ENCODE measurements around the gene ALOXE3. TPM values are rescaled to one million over a fixed set of nuclear protein-coding genes. Genes with fewer than 3 reads are reported as not detected.
A peak's percentile ranks its signal among the peaks of the same experiment; 100 is the strongest.

The ALOXE3 gene
- total and polyA plus RNA-seq, 12 donors: 0.09 TPM; not detected in 11

DNA sequence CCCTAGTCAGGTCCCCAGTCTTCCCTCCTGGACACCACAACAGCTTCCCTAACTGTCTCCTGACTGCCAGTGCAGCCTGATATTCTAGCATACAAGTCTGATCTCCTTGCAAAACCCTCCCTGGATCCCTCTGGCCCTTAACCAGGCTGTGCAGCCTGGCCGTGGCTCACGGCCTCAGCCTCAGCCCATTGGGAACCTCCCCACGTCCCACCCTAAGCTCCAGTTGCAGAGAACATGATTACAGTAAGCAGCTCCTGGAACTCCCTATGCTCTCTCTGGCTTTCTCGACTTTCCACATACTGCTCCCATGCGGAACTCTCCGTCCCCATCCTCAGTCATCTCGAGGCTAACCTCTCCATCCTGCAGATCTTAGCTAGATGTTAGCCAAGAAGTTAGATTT lies 43.8 kb downstream of the ALOXE3 start:
- Histone ChIP-seq H3K27me3 (peaks cover 6 to 92% (median 88%) of the 10 kb centered on the region in 7 donors), H3K4me3 (no peak overlapping the region)
- intact Hi-C loops (cut with DNase I): loop anchor here in 1 of 10 donors (5.0 kb wide), 1 partner anchor 223 kb away; the partner anchor contains the start of gene SLC25A35

DNA sequence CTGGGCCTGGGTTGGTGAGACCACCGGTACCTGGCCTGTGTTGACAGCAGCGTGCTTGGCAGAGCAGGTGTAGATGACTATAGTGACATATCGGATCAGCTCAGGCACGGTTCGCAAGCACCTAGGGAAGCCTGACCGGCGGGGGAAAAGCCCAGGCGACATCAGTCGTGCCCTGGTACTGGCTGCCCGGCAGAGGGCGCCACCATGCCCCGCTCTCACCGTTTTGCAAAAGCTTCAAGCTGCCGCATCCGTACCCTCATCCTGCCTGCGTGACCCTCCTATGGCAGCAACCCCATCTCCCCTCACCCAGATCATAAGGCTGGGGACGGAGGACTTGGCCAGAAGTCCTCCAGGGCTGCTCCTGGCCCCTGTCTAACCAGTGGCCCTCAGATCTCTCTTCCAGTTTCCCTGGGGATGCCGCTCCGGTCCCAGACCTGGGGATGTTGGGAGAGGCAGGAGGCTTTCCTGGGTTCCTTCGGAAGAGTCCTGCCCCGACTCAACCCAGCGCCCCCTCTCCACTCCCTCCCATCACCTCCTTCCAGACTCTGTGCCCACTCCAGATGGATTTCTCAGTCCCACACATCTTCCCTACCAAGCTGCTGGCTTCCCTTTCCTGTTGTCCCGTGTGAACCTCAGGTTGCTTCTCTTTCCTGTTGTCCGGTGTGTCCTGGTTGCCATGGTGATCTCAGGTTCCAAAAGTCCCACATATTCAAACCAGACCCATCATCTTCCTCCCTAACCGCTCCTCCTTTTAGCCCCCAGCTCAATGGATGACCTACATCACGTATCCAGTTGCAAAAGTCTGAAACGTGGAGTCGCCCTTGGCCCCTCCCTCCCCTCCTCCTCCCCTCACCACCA lies 44.5 kb downstream of the ALOXE3 start:
- Histone ChIP-seq H3K4me3 (peak overlapping the region in 4 of 10 donors; percentile 24 to 30 (median 26)), H3K27me3 (peaks cover 6 to 85% (median 81%) of the 10 kb centered on the region in 7 donors), H3K4me1 (peaks cover 0 to 31% (median 19%) of the 10 kb centered on the region in 9 donors), H3K27ac (no peak overlapping the region), H3K36me3 (no peaks in the 10 kb centered on the region), H3K9me3 (no peaks in the 10 kb centered on the region)
- DNase-seq: peak; percentile 43 to 77
- peak; percentile 40 to 81 (median 68) for ATAC-seq
- WGBS, 2 donors: 4% methylated on average over 28 of the region's 28 CpGs
- intact Hi-C loops (cut with DNase I): loop anchor here in 1 of 10 donors (5.0 kb wide), 1 partner anchor 223 kb away; the partner anchor contains the start of gene SLC25A35
- TF ChIP-seq, protein P1, sequence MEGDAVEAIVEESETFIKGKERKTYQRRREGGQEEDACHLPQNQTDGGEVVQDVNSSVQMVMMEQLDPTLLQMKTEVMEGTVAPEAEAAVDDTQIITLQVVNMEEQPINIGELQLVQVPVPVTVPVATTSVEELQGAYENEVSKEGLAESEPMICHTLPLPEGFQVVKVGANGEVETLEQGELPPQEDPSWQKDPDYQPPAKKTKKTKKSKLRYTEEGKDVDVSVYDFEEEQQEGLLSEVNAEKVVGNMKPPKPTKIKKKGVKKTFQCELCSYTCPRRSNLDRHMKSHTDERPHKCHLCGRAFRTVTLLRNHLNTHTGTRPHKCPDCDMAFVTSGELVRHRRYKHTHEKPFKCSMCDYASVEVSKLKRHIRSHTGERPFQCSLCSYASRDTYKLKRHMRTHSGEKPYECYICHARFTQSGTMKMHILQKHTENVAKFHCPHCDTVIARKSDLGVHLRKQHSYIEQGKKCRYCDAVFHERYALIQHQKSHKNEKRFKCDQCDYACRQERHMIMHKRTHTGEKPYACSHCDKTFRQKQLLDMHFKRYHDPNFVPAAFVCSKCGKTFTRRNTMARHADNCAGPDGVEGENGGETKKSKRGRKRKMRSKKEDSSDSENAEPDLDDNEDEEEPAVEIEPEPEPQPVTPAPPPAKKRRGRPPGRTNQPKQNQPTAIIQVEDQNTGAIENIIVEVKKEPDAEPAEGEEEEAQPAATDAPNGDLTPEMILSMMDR (IDR thresholded peaks at IDR 0.05): peak; percentile 62 to 98 (median 89)

More for the DNA sequence above, 43.8 kb downstream of the ALOXE3 start:
- no peaks in the 10 kb centered on the region for H3K9me3 ChIP-seq
- no peak for ATAC-seq
- no peaks in the 10 kb centered on the region for H3K36me3 ChIP-seq
- WGBS, 2 donors: 35 to 46% methylated on average over 7 of the region's 7 CpGs
- peaks cover 4 to 29% (median 25%) of the 10 kb centered on the region in 9 donors for H3K4me1 ChIP-seq
- TF ChIP-seq, protein P1 (IDR thresholded peaks at IDR 0.05): no peak
- no peak overlapping the region for H3K27ac ChIP-seq
- DNase-seq: no peak

DNA sequence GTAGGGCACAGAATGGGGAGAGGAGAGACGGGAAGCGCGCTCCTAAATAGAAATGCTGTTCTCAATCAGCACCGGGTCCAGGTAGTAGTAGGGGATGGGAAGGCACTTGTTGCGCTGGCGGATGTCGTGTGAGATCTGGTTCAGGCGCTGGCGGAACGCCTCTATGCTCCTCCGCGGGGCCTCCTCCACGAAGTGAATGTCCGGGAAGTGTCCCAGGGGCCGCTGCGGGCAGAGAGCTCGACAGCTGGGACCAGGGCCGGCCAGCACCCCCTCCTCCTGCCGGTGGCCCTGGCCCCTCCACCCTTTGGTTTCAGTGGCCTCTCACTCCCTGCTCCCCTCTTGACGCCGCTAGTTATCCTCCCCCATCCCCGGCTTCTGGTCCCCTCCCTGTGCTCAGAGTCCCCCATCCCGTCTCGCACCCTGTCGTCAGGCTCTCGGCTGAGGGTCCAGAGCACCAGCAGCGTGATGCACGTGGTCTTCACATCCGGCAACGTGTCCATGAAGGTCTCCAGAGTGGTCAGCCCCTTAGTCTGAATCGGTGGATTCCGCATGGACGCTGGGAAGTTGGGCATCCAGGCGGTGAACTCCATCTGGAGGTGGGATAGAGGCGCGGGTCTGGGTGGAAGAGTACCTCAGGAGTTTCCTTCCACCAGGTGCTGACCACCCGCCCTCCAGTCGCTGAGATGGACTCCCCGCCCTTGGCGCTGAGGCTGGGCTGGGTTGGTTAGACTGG lies 45.4 kb downstream of the ALOXE3 start:
- ATAC-seq (peak in 6 of 8 donors; percentile 10 to 50 (median 36)), DNase-seq (no peak)
- Histone ChIP-seq H3K27ac (no peak overlapping the region), H3K9me3 (no peaks in the 10 kb centered on the region), H3K27me3 (peaks cover 6 to 77% (median 73%) of the 10 kb centered on the region in 7 donors), H3K36me3 (no peaks in the 10 kb centered on the region), H3K4me1 (peaks cover 0 to 37% (median 19%) of the 10 kb centered on the region in 9 donors), H3K4me3 (peak overlapping the region in 6 of 10 donors; percentile 8 to 30 (median 17))
- 2 to 3% methylated on average over 40 of the region's 40 CpGs for WGBS, 2 donors
- TF ChIP-seq, protein P1 (IDR thresholded peaks at IDR 0.05): no peak
- intact Hi-C loops (cut with DNase I): loop anchor here in 1 of 10 donors (5.0 kb wide), 1 partner anchor 224 kb away; the partner anchor contains the start of gene SLC25A35

DNA sequence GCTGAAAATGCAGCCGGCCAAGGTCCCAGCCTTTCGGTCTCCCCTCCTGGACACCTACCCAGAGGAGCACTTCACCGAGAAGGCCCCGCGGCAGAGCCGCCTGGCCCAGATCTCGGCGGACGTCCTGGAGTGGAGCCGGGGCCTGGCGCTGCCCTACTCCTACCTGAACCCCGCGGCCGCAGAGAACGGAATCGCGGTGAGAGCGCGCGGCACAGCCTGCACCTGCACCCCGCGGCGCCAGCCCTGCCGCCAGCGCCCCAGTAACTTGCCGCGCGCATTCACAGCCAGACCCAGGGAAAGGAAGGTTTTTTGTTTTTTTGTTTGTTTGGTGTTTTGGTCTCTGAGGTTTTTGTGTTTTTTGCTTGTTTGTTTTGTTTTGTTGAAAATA lies 46.0 kb downstream of the ALOXE3 start:
- peaks cover 6 to 74% (median 68%) of the 10 kb centered on the region in 7 donors for H3K27me3 ChIP-seq
- H3K36me3 ChIP-seq: no peaks in the 10 kb centered on the region
- no peaks in the 10 kb centered on the region for H3K9me3 ChIP-seq
- TF ChIP-seq, protein P1 (IDR thresholded peaks at IDR 0.05): no peak
- DNase-seq (no peak), ATAC-seq (no peak)
- intact Hi-C loops (cut with DNase I): loop anchor here in 1 of 10 donors (5.0 kb wide), 1 partner anchor 225 kb away; the partner anchor contains the start of gene SLC25A35
- peak overlapping the region in 3 of 10 donors; percentile 8 to 30 (median 27) for H3K4me3 ChIP-seq
- no peak overlapping the region for H3K27ac ChIP-seq
- peaks cover 0 to 37% (median 19%) of the 10 kb centered on the region in 9 donors for H3K4me1 ChIP-seq
- 10 to 12% methylated on average over 28 of the region's 28 CpGs for WGBS, 2 donors
